ENCODE results near the gene PCIF1.
"Not testable (repeated sequence)": the region's sequence is repeated elsewhere in the genome, so short reads cannot be mapped to it uniquely, and the experiment has no call there.

Gene PCIF1

GRCh38 chr20:45927071-45927878 lies 7.2 kb upstream of the PCIF1 start:
- Histone ChIP-seq H3K4me3 (ENCODE audit: low read depth, low read length) (no peak overlapping the region), H3K27ac (ENCODE audit: low read depth, low read length) (no peak overlapping the region), H3K36me3 (ENCODE audit: insufficient read depth, low read length) (no peaks in the 10 kb centered on the region), H3K27me3 (ENCODE audit: insufficient read depth, low read length) (no peaks in the 10 kb centered on the region), H3K4me1 (ENCODE audit: control insufficient read depth, insufficient read depth, low read length, unreplicated experiment) (peaks cover 10% of the 10 kb centered on the region), H2AFZ (ENCODE audit: low read length, unreplicated experiment) (no peak overlapping the region), H3K79me2 (ENCODE audit: control insufficient read depth, insufficient read depth, low read length, unreplicated experiment) (no peaks in the 10 kb centered on the region)

- H3K4me3 ChIP-seq (ENCODE audit: low read depth, low read length); H3K4me1 ChIP-seq (ENCODE audit: control insufficient read depth, insufficient read depth, low read length, unreplicated experiment); H2AFZ ChIP-seq (ENCODE audit: low read length, unreplicated experiment); H3K27ac ChIP-seq (ENCODE audit: low read depth, low read length); H3K36me3 ChIP-seq (ENCODE audit: insufficient read depth, low read length); H3K27me3 ChIP-seq (ENCODE audit: insufficient read depth, low read length): not testable (repeated sequence)
- peaks cover 13% of the 10 kb centered on the region for H3K79me2 ChIP-seq (ENCODE audit: control insufficient read depth, insufficient read depth, low read length, unreplicated experiment)
Measured at GRCh38 chr20:45931680-45932079, 2.8 kb upstream of the PCIF1 start.

GRCh38 chr20:45933266-45934045 lies 1.0 kb upstream of the PCIF1 start:
- peak overlapping the region; percentile 87 for H3K4me3 ChIP-seq (ENCODE audit: low read depth, low read length)
- no peak overlapping the region for H2AFZ ChIP-seq (ENCODE audit: low read length, unreplicated experiment)
- peaks cover 5% of the 10 kb centered on the region; the same call in 1 of the 2 replicates for H3K36me3 ChIP-seq (ENCODE audit: insufficient read depth, low read length)
- H3K79me2 ChIP-seq (ENCODE audit: control insufficient read depth, insufficient read depth, low read length, unreplicated experiment): peaks cover 26% of the 10 kb centered on the region
- H3K27me3 ChIP-seq (ENCODE audit: insufficient read depth, low read length): no peaks in the 10 kb centered on the region
- peak overlapping the region; percentile 97; the same call in 1 of the 2 replicates for H3K27ac ChIP-seq (ENCODE audit: low read depth, low read length)
- peaks cover 16% of the 10 kb centered on the region for H3K4me1 ChIP-seq (ENCODE audit: control insufficient read depth, insufficient read depth, low read length, unreplicated experiment)

- peak overlapping the region; percentile 87 for H3K4me3 ChIP-seq (ENCODE audit: low read depth, low read length)
- peaks cover 9% of the 10 kb centered on the region; the same call in 1 of the 2 replicates for H3K36me3 ChIP-seq (ENCODE audit: insufficient read depth, low read length)
- H3K27ac ChIP-seq (ENCODE audit: low read depth, low read length): peak overlapping the region; percentile 97
- no peak overlapping the region for H2AFZ ChIP-seq (ENCODE audit: low read length, unreplicated experiment)
- peaks cover 26% of the 10 kb centered on the region for H3K79me2 ChIP-seq (ENCODE audit: control insufficient read depth, insufficient read depth, low read length, unreplicated experiment)
- peaks cover 16% of the 10 kb centered on the region for H3K4me1 ChIP-seq (ENCODE audit: control insufficient read depth, insufficient read depth, low read length, unreplicated experiment)
- no peaks in the 10 kb centered on the region for H3K27me3 ChIP-seq (ENCODE audit: insufficient read depth, low read length)
Measured at GRCh38 chr20:45934046-45934585, 367 bp upstream of the PCIF1 start.

GRCh38 chr20:45935416-45936046 lies 1.0 kb downstream of the PCIF1 start:
- peak overlapping the region; percentile 87 for H3K4me3 ChIP-seq (ENCODE audit: low read depth, low read length)
- peak overlapping the region; percentile 75 for H3K27ac ChIP-seq (ENCODE audit: low read depth, low read length)
- H3K36me3 ChIP-seq (ENCODE audit: insufficient read depth, low read length): peaks cover 12% of the 10 kb centered on the region; the same call in 1 of the 2 replicates
- H2AFZ ChIP-seq (ENCODE audit: low read length, unreplicated experiment): peak overlapping the region; percentile 49
- peaks cover 16% of the 10 kb centered on the region for H3K4me1 ChIP-seq (ENCODE audit: control insufficient read depth, insufficient read depth, low read length, unreplicated experiment)
- no peaks in the 10 kb centered on the region for H3K27me3 ChIP-seq (ENCODE audit: insufficient read depth, low read length)
- H3K79me2 ChIP-seq (ENCODE audit: control insufficient read depth, insufficient read depth, low read length, unreplicated experiment): peaks cover 26% of the 10 kb centered on the region

- Histone ChIP-seq H3K36me3 (ENCODE audit: insufficient read depth, low read length) (peaks cover 12% of the 10 kb centered on the region; the same call in 1 of the 2 replicates), H3K79me2 (ENCODE audit: control insufficient read depth, insufficient read depth, low read length, unreplicated experiment) (peaks cover 26% of the 10 kb centered on the region)
Measured at GRCh38 chr20:45937765-45938164, 3.3 kb downstream of the PCIF1 start.

GRCh38 chr20:45938727-45939438 lies 4.4 kb downstream of the PCIF1 start:
- H3K27ac ChIP-seq (ENCODE audit: low read depth, low read length): no peak overlapping the region
- peaks cover 13% of the 10 kb centered on the region for H3K4me1 ChIP-seq (ENCODE audit: control insufficient read depth, insufficient read depth, low read length, unreplicated experiment)
- H3K36me3 ChIP-seq (ENCODE audit: insufficient read depth, low read length): peaks cover 15% of the 10 kb centered on the region; the same call in 1 of the 2 replicates
- H3K79me2 ChIP-seq (ENCODE audit: control insufficient read depth, insufficient read depth, low read length, unreplicated experiment): peaks cover 19% of the 10 kb centered on the region
- H3K4me3 ChIP-seq (ENCODE audit: low read depth, low read length): no peak overlapping the region
- H3K27me3 ChIP-seq (ENCODE audit: insufficient read depth, low read length): no peaks in the 10 kb centered on the region
- H2AFZ ChIP-seq (ENCODE audit: low read length, unreplicated experiment): no peak overlapping the region

More at GRCh38 chr20:45937765-45938164, 3.3 kb downstream of the PCIF1 start:
- H3K27me3 ChIP-seq (ENCODE audit: insufficient read depth, low read length): no peaks in the 10 kb centered on the region
- peaks cover 16% of the 10 kb centered on the region for H3K4me1 ChIP-seq (ENCODE audit: control insufficient read depth, insufficient read depth, low read length, unreplicated experiment)
- no peak overlapping the region; the same call in 1 of the 2 replicates for H3K27ac ChIP-seq (ENCODE audit: low read depth, low read length)
- no peak overlapping the region for H3K4me3 ChIP-seq (ENCODE audit: low read depth, low read length)
- no peak overlapping the region for H2AFZ ChIP-seq (ENCODE audit: low read length, unreplicated experiment)

GRCh38 chr20:45940053-45940452 lies 5.6 kb downstream of the PCIF1 start:
- Histone ChIP-seq H3K79me2 (ENCODE audit: control insufficient read depth, insufficient read depth, low read length, unreplicated experiment) (peaks cover 19% of the 10 kb centered on the region), H3K27ac (ENCODE audit: low read depth, low read length) (no peak overlapping the region), H3K4me3 (ENCODE audit: low read depth, low read length) (no peak overlapping the region), H3K36me3 (ENCODE audit: insufficient read depth, low read length) (peaks cover 15% of the 10 kb centered on the region; the same call in 1 of the 2 replicates), H3K27me3 (ENCODE audit: insufficient read depth, low read length) (no peaks in the 10 kb centered on the region), H2AFZ (ENCODE audit: low read length, unreplicated experiment) (no peak overlapping the region), H3K4me1 (ENCODE audit: control insufficient read depth, insufficient read depth, low read length, unreplicated experiment) (peaks cover 21% of the 10 kb centered on the region)

GRCh38 chr20:45940469-45940868 lies 6.0 kb downstream of the PCIF1 start:
- Histone ChIP-seq H3K27me3 (ENCODE audit: insufficient read depth, low read length) (no peaks in the 10 kb centered on the region), H2AFZ (ENCODE audit: low read length, unreplicated experiment) (no peak overlapping the region), H3K36me3 (ENCODE audit: insufficient read depth, low read length) (peaks cover 15% of the 10 kb centered on the region; the same call in 1 of the 2 replicates), H3K4me1 (ENCODE audit: control insufficient read depth, insufficient read depth, low read length, unreplicated experiment) (peaks cover 21% of the 10 kb centered on the region), H3K4me3 (ENCODE audit: low read depth, low read length) (no peak overlapping the region), H3K79me2 (ENCODE audit: control insufficient read depth, insufficient read depth, low read length, unreplicated experiment) (peaks cover 19% of the 10 kb centered on the region), H3K27ac (ENCODE audit: low read depth, low read length) (no peak overlapping the region)

Data from ACC112 (cell line).